Measurements from ENCODE around the gene SLC39A11.

DNA sequence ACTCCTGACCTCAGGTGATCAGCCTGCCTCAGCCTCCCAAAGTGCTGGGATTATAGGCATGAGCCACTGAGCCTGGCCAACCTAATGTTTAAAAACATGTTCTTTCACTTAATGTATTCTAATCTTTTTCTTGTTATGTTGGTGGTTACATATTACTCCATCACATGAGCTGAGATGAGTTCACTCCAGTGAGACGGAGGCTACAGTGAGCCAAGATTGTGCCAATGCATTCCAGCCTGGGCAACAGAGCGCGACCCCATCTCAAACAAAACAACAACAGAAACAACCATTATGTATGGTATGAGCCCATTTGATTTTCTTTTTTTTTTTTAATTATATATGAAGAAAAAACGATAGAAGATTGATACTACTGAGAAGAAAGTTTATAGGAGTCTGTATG is 39.6 kb downstream of the SLC39A11 start:
- TF ChIP-seq GABPA (IDR thresholded peaks at IDR 0.05 in 1 of 2, conservative IDR thresholded peaks at IDR 0.05 in 1 of 2) (no peak), SP1 (IDR thresholded peaks at IDR 0.05) (no peak), EGR1 (IDR thresholded peaks at IDR 0.05; ENCODE audit: low read depth in 2 of 2) (no peak)
- TF ChIP-seq, protein P1, sequence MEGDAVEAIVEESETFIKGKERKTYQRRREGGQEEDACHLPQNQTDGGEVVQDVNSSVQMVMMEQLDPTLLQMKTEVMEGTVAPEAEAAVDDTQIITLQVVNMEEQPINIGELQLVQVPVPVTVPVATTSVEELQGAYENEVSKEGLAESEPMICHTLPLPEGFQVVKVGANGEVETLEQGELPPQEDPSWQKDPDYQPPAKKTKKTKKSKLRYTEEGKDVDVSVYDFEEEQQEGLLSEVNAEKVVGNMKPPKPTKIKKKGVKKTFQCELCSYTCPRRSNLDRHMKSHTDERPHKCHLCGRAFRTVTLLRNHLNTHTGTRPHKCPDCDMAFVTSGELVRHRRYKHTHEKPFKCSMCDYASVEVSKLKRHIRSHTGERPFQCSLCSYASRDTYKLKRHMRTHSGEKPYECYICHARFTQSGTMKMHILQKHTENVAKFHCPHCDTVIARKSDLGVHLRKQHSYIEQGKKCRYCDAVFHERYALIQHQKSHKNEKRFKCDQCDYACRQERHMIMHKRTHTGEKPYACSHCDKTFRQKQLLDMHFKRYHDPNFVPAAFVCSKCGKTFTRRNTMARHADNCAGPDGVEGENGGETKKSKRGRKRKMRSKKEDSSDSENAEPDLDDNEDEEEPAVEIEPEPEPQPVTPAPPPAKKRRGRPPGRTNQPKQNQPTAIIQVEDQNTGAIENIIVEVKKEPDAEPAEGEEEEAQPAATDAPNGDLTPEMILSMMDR (IDR thresholded peaks at IDR 0.05; ENCODE audit: low read depth, low read length, missing input control), result no peak
- TF ChIP-seq, protein P2, sequence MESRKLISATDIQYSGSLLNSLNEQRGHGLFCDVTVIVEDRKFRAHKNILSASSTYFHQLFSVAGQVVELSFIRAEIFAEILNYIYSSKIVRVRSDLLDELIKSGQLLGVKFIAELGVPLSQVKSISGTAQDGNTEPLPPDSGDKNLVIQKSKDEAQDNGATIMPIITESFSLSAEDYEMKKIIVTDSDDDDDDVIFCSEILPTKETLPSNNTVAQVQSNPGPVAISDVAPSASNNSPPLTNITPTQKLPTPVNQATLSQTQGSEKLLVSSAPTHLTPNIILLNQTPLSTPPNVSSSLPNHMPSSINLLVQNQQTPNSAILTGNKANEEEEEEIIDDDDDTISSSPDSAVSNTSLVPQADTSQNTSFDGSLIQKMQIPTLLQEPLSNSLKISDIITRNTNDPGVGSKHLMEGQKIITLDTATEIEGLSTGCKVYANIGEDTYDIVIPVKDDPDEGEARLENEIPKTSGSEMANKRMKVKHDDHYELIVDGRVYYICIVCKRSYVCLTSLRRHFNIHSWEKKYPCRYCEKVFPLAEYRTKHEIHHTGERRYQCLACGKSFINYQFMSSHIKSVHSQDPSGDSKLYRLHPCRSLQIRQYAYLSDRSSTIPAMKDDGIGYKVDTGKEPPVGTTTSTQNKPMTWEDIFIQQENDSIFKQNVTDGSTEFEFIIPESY (IDR thresholded peaks at IDR 0.05), result no peak
